ENCODE data around the gene MCM3AP.

GRCh38 chr21:46307625-46308024 lies 22.2 kb upstream of the MCM3AP start:
- TF ChIP-seq CTCF (IDR thresholded peaks at IDR 0.05; ENCODE audit: poor library complexity) (no peak), EZH2 (IDR thresholded peaks at IDR 0.05; ENCODE audit: borderline replicate concordance) (no peak)

Data from hepatocyte (in vitro differentiated cells).